Measurements from ENCODE around the gene OR14I1.

OR14I1 gene

GRCh38 chr1:248702714-248703113 lies at the start of gene OR14I1:
OR14I1 (minus strand) TSS chr1:248702766.
- no peak within 1 kb of the TSS for H3K27ac ChIP-seq (ENCODE audit: low read depth in 2 of 2, low read length in 2 of 2)
- no peak within 1 kb of the TSS for H3K4me3 ChIP-seq (ENCODE audit: low read length in 2 of 2)
- H3K4me1 ChIP-seq (ENCODE audit: control insufficient read depth in 2 of 2, insufficient read depth in 2 of 2, low read length in 2 of 2), result no peaks in the 10 kb centered on the region
- no peaks in the 10 kb centered on the region for H3K27me3 ChIP-seq (ENCODE audit: control insufficient read depth in 2 of 2, insufficient read depth in 2 of 2, low read length in 2 of 2)
- H3K9me3 ChIP-seq (ENCODE audit: control insufficient read depth in 2 of 2, low read length in 2 of 2), result no peaks in the 10 kb centered on the region
- H3K36me3 ChIP-seq (ENCODE audit: control insufficient read depth in 2 of 2, insufficient read depth in 2 of 2, low read length in 2 of 2), result no peaks in the 10 kb centered on the region
- no peak within 1 kb of the TSS for H3K9ac ChIP-seq (ENCODE audit: low read depth in 1 of 2, low read length in 2 of 2)

DNA sequence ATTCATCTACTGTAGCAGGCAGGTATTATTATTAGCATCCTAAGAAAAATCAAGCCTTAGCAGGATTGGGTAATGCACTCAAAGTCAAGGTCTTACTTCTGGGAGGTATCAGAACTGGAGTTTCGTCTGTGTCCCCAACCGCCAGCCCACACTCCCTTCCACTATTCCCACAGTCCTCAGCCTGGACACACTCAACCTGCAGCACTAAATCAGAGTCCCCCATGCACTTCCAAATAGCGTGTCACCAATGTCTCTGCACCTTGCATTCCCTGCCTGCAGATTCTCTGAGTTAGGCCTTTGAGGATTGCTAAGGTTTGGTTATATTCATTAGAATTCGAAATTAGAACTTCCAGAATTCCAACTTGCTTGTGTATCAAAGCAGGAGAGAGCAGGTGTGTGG lies 49.1 kb upstream of the OR14I1 start:
- H3K27ac ChIP-seq (ENCODE audit: low read depth in 2 of 2, low read length in 2 of 2), result no peak overlapping the region
- no peaks in the 10 kb centered on the region for H3K9me3 ChIP-seq (ENCODE audit: control insufficient read depth in 2 of 2, low read length in 2 of 2)
- H3K9ac ChIP-seq (ENCODE audit: low read depth in 1 of 2, low read length in 2 of 2), result no peak overlapping the region
- peaks cover 4 to 9% of the 10 kb centered on the region in 2 donors for H3K4me1 ChIP-seq (ENCODE audit: control insufficient read depth in 2 of 2, insufficient read depth in 2 of 2, low read length in 2 of 2)
- H3K4me3 ChIP-seq (ENCODE audit: low read length in 2 of 2), result no peak overlapping the region
- no peaks in the 10 kb centered on the region for H3K27me3 ChIP-seq (ENCODE audit: control insufficient read depth in 2 of 2, insufficient read depth in 2 of 2, low read length in 2 of 2)
- H3K36me3 ChIP-seq (ENCODE audit: control insufficient read depth in 2 of 2, insufficient read depth in 2 of 2, low read length in 2 of 2), result no peaks in the 10 kb centered on the region

GRCh38 chr1:248751142-248751541 lies 48.6 kb upstream of the OR14I1 start:
- Histone ChIP-seq H3K36me3 (ENCODE audit: control insufficient read depth in 2 of 2, insufficient read depth in 2 of 2, low read length in 2 of 2) (no peaks in the 10 kb centered on the region), H3K9me3 (ENCODE audit: control insufficient read depth in 2 of 2, low read length in 2 of 2) (no peaks in the 10 kb centered on the region), H3K9ac (ENCODE audit: low read depth in 1 of 2, low read length in 2 of 2) (no peak overlapping the region), H3K4me3 (ENCODE audit: low read length in 2 of 2) (no peak overlapping the region), H3K27me3 (ENCODE audit: control insufficient read depth in 2 of 2, insufficient read depth in 2 of 2, low read length in 2 of 2) (no peaks in the 10 kb centered on the region), H3K4me1 (ENCODE audit: control insufficient read depth in 2 of 2, insufficient read depth in 2 of 2, low read length in 2 of 2) (peaks cover 4 to 8% of the 10 kb centered on the region in 2 donors), H3K27ac (ENCODE audit: low read depth in 2 of 2, low read length in 2 of 2) (no peak overlapping the region)

DNA sequence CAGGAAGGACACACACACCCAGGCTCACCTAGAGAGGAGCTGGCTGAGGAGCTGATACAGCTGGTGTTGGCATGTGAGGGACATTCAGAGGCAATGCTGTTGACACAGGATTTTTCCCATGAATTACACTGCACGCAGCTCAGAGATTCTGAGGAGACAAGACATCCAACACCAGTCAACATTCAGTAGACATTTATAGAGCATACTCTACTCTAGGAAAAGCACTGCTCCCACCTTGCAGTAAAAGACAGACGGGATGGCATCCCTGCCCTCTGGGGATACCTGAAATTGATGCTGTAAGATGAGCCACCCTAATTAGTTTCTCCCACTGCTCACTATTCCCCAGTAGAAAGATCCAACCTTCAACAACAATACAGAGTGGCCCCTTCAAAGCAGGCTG lies 47.9 kb upstream of the OR14I1 start:
- Histone ChIP-seq H3K27ac (ENCODE audit: low read depth in 2 of 2, low read length in 2 of 2) (no peak overlapping the region), H3K27me3 (ENCODE audit: control insufficient read depth in 2 of 2, insufficient read depth in 2 of 2, low read length in 2 of 2) (no peaks in the 10 kb centered on the region), H3K9me3 (ENCODE audit: control insufficient read depth in 2 of 2, low read length in 2 of 2) (no peaks in the 10 kb centered on the region), H3K9ac (ENCODE audit: low read depth in 1 of 2, low read length in 2 of 2) (no peak overlapping the region), H3K4me1 (ENCODE audit: control insufficient read depth in 2 of 2, insufficient read depth in 2 of 2, low read length in 2 of 2) (peaks cover 3 to 4% of the 10 kb centered on the region in 2 donors), H3K4me3 (ENCODE audit: low read length in 2 of 2) (no peak overlapping the region), H3K36me3 (ENCODE audit: control insufficient read depth in 2 of 2, insufficient read depth in 2 of 2, low read length in 2 of 2) (peaks cover 0 to 1% of the 10 kb centered on the region in 2 donors)

DNA sequence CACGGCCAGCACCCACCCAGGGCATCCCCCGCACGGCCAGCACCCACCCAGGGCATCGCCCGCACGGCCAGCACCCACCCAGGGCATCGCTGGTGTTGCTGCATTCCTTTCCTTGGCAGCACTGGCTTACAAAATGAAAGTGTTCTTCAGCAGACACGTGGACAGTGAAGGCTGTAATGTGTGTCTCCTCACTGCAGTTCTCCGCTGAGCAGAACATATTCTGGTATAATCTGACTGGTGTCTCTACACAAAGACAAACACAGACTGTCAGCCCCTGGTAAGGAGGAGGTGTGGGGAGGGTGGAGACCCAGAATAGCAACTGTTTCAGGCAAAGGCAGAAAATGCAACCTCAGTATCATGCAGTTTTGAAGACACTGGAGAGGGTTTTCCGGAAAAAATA lies 45.6 kb upstream of the OR14I1 start:
- H3K9ac ChIP-seq (ENCODE audit: low read depth in 1 of 2, low read length in 2 of 2), result no peak overlapping the region
- H3K4me1 ChIP-seq (ENCODE audit: control insufficient read depth in 2 of 2, insufficient read depth in 2 of 2, low read length in 2 of 2), result no peaks in the 10 kb centered on the region
- no peak overlapping the region for H3K4me3 ChIP-seq (ENCODE audit: low read length in 2 of 2)
- peaks cover 0 to 11% of the 10 kb centered on the region in 2 donors for H3K36me3 ChIP-seq (ENCODE audit: control insufficient read depth in 2 of 2, insufficient read depth in 2 of 2, low read length in 2 of 2)
- no peaks in the 10 kb centered on the region for H3K9me3 ChIP-seq (ENCODE audit: control insufficient read depth in 2 of 2, low read length in 2 of 2)
- no peak overlapping the region for H3K27ac ChIP-seq (ENCODE audit: low read depth in 2 of 2, low read length in 2 of 2)
- no peaks in the 10 kb centered on the region for H3K27me3 ChIP-seq (ENCODE audit: control insufficient read depth in 2 of 2, insufficient read depth in 2 of 2, low read length in 2 of 2)

DNA sequence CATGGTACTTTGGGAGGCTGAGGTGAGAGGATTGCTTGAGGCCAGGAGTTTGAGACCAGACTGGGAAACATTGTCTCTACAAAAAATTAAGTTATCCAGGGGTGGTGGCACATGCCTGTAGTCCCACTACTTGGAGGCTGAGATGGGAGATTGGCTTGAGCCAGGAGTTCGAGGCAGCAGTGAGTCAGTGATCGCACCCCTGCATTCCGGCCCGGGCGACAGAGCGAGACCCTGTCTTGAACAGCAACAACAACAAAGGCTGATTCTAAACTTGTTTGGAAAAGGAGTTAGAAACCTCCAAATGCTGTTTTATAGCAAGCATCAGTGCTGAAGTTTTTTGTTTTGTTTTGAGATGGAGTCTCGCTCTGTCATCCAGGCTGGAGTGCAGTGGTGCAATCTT lies 38.3 kb upstream of the OR14I1 start:
- Histone ChIP-seq H3K27ac (ENCODE audit: low read depth in 2 of 2, low read length in 2 of 2) (no peak overlapping the region), H3K9me3 (ENCODE audit: control insufficient read depth in 2 of 2, low read length in 2 of 2) (no peaks in the 10 kb centered on the region), H3K4me1 (ENCODE audit: control insufficient read depth in 2 of 2, insufficient read depth in 2 of 2, low read length in 2 of 2) (no peaks in the 10 kb centered on the region), H3K4me3 (ENCODE audit: low read length in 2 of 2) (no peak overlapping the region), H3K9ac (ENCODE audit: low read depth in 1 of 2, low read length in 2 of 2) (no peak overlapping the region), H3K36me3 (ENCODE audit: control insufficient read depth in 2 of 2, insufficient read depth in 2 of 2, low read length in 2 of 2) (peaks cover 3 to 11% of the 10 kb centered on the region in 2 donors), H3K27me3 (ENCODE audit: control insufficient read depth in 2 of 2, insufficient read depth in 2 of 2, low read length in 2 of 2) (no peaks in the 10 kb centered on the region)

- Histone ChIP-seq H3K9ac (ENCODE audit: low read depth in 1 of 2, low read length in 2 of 2) (no peak overlapping the region), H3K9me3 (ENCODE audit: control insufficient read depth in 2 of 2, low read length in 2 of 2) (no peaks in the 10 kb centered on the region), H3K4me1 (ENCODE audit: control insufficient read depth in 2 of 2, insufficient read depth in 2 of 2, low read length in 2 of 2) (no peaks in the 10 kb centered on the region), H3K27ac (ENCODE audit: low read depth in 2 of 2, low read length in 2 of 2) (no peak overlapping the region), H3K4me3 (ENCODE audit: low read length in 2 of 2) (no peak overlapping the region), H3K27me3 (ENCODE audit: control insufficient read depth in 2 of 2, insufficient read depth in 2 of 2, low read length in 2 of 2) (no peaks in the 10 kb centered on the region), H3K36me3 (ENCODE audit: control insufficient read depth in 2 of 2, insufficient read depth in 2 of 2, low read length in 2 of 2) (peaks cover 2 to 3% of the 10 kb centered on the region in 2 donors)
Measured at GRCh38 chr1:248739572-248740205, 37.1 kb upstream of the OR14I1 start.

DNA sequence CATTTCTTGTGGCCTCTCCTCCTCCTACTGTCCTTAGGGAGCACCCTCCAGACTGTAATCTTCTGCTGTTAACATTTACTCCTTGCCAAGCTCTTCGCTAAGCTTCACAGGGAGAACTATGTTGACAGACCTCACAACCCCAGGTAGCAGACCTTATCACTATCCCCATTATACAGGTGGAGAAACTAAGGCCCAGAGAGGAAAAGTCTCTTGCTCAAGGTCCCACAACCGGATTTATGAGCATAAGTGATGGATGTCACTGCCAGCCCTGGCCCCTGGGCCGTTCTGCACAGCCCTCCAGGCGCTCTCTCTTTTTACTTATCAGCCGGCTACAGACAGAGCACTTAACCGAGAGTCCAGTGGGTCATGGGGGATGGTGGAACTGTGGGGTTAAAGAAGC lies 34.9 kb upstream of the OR14I1 start:
- no peaks in the 10 kb centered on the region for H3K4me1 ChIP-seq (ENCODE audit: control insufficient read depth in 2 of 2, insufficient read depth in 2 of 2, low read length in 2 of 2)
- no peaks in the 10 kb centered on the region for H3K27me3 ChIP-seq (ENCODE audit: control insufficient read depth in 2 of 2, insufficient read depth in 2 of 2, low read length in 2 of 2)

GRCh38 chr1:248736977-248737376 lies 34.4 kb upstream of the OR14I1 start:
- H3K9ac ChIP-seq (ENCODE audit: low read depth in 1 of 2, low read length in 2 of 2), result no peak overlapping the region
- H3K4me1 ChIP-seq (ENCODE audit: control insufficient read depth in 2 of 2, insufficient read depth in 2 of 2, low read length in 2 of 2), result no peaks in the 10 kb centered on the region
- no peak overlapping the region for H3K4me3 ChIP-seq (ENCODE audit: low read length in 2 of 2)
- H3K27me3 ChIP-seq (ENCODE audit: control insufficient read depth in 2 of 2, insufficient read depth in 2 of 2, low read length in 2 of 2), result no peaks in the 10 kb centered on the region
- peaks cover 0 to 3% of the 10 kb centered on the region in 2 donors for H3K36me3 ChIP-seq (ENCODE audit: control insufficient read depth in 2 of 2, insufficient read depth in 2 of 2, low read length in 2 of 2)
- H3K9me3 ChIP-seq (ENCODE audit: control insufficient read depth in 2 of 2, low read length in 2 of 2), result no peaks in the 10 kb centered on the region
- no peak overlapping the region for H3K27ac ChIP-seq (ENCODE audit: low read depth in 2 of 2, low read length in 2 of 2)

More for the DNA sequence above, 34.9 kb upstream of the OR14I1 start:
- Histone ChIP-seq H3K36me3 (ENCODE audit: control insufficient read depth in 2 of 2, insufficient read depth in 2 of 2, low read length in 2 of 2) (peaks cover 0 to 3% of the 10 kb centered on the region in 2 donors), H3K9ac (ENCODE audit: low read depth in 1 of 2, low read length in 2 of 2) (no peak overlapping the region), H3K9me3 (ENCODE audit: control insufficient read depth in 2 of 2, low read length in 2 of 2) (no peaks in the 10 kb centered on the region), H3K27ac (ENCODE audit: low read depth in 2 of 2, low read length in 2 of 2) (no peak overlapping the region), H3K4me3 (ENCODE audit: low read length in 2 of 2) (no peak overlapping the region)

GRCh38 chr1:248733566-248733965 lies 31.0 kb upstream of the OR14I1 start:
- no peak overlapping the region for H3K4me3 ChIP-seq (ENCODE audit: low read length in 2 of 2)
- H3K27me3 ChIP-seq (ENCODE audit: control insufficient read depth in 2 of 2, insufficient read depth in 2 of 2, low read length in 2 of 2), result no peaks in the 10 kb centered on the region
- no peaks in the 10 kb centered on the region for H3K36me3 ChIP-seq (ENCODE audit: control insufficient read depth in 2 of 2, insufficient read depth in 2 of 2, low read length in 2 of 2)
- H3K27ac ChIP-seq (ENCODE audit: low read depth in 2 of 2, low read length in 2 of 2), result no peak overlapping the region
- H3K4me1 ChIP-seq (ENCODE audit: control insufficient read depth in 2 of 2, insufficient read depth in 2 of 2, low read length in 2 of 2), result no peaks in the 10 kb centered on the region
- no peak overlapping the region for H3K9ac ChIP-seq (ENCODE audit: low read depth in 1 of 2, low read length in 2 of 2)
- no peaks in the 10 kb centered on the region for H3K9me3 ChIP-seq (ENCODE audit: control insufficient read depth in 2 of 2, low read length in 2 of 2)
